Measurements from ENCODE around the gene SLC45A3.
A peak's percentile ranks its signal among the peaks of the same experiment; 100 is the strongest.
"Not testable (repeated sequence)": the region's sequence is repeated elsewhere in the genome, so short reads cannot be mapped to it uniquely, and the experiment has no call there.

SLC45A3 gene

GRCh38 chr1:205680073-205680851 lies at the start of gene SLC45A3:
SLC45A3 (minus strand) TSS chr1:205680509; CDS start chr1:205664656, 15,853 bp downstream.
- DNase-seq (ENCODE audit: low spot score): peak; percentile 8

- no peak for DNase-seq (ENCODE audit: low spot score)
These were observed 46.4 kb upstream of the SLC45A3 start for GRCh38 chr1:205726619-205727125.

- DNase-seq (ENCODE audit: low spot score): no peak
These were observed 45.2 kb upstream of the SLC45A3 start for GRCh38 chr1:205725514-205725913.

- not testable (repeated sequence) for DNase-seq (ENCODE audit: low spot score)
These were observed 40.4 kb upstream of the SLC45A3 start for GRCh38 chr1:205720740-205721139.

GRCh38 chr1:205719762-205720161 lies 39.5 kb upstream of the SLC45A3 start:
- peak; percentile 27 for DNase-seq (ENCODE audit: low spot score)

GRCh38 chr1:205719015-205719414 lies 38.7 kb upstream of the SLC45A3 start:
- no peak for DNase-seq (ENCODE audit: low spot score)

- no peak for DNase-seq (ENCODE audit: low spot score)
These were observed 36.2 kb upstream of the SLC45A3 start for GRCh38 chr1:205716371-205717132.

- no peak for DNase-seq (ENCODE audit: low spot score)
These were observed 35.3 kb upstream of the SLC45A3 start for GRCh38 chr1:205715628-205716027.

GRCh38 chr1:205714906-205715246 lies 34.6 kb upstream of the SLC45A3 start:
- no peak for DNase-seq (ENCODE audit: low spot score)

- no peak for DNase-seq (ENCODE audit: low spot score)
These were observed 34.0 kb upstream of the SLC45A3 start for GRCh38 chr1:205714190-205714905.

- DNase-seq (ENCODE audit: low spot score): peak; percentile 83
These were observed 31.1 kb upstream of the SLC45A3 start for GRCh38 chr1:205711105-205712048.

GRCh38 chr1:205710201-205711062 lies 30.1 kb upstream of the SLC45A3 start:
- no peak for DNase-seq (ENCODE audit: low spot score)

GRCh38 chr1:205709640-205710039 lies 29.3 kb upstream of the SLC45A3 start:
- no peak for DNase-seq (ENCODE audit: low spot score)

- DNase-seq (ENCODE audit: low spot score): no peak
These were observed 28.7 kb upstream of the SLC45A3 start for GRCh38 chr1:205709059-205709398.

GRCh38 chr1:205706601-205707502 lies 26.5 kb upstream of the SLC45A3 start:
- no peak for DNase-seq (ENCODE audit: low spot score)

GRCh38 chr1:205704903-205705302 lies 24.6 kb upstream of the SLC45A3 start:
- DNase-seq (ENCODE audit: low spot score): no peak

- DNase-seq (ENCODE audit: low spot score): no peak
These were observed 22.8 kb upstream of the SLC45A3 start for GRCh38 chr1:205703072-205703471.

GRCh38 chr1:205701891-205702290 lies 21.6 kb upstream of the SLC45A3 start:
- DNase-seq (ENCODE audit: low spot score): no peak

GRCh38 chr1:205701420-205701819 lies 21.1 kb upstream of the SLC45A3 start:
- no peak for DNase-seq (ENCODE audit: low spot score)
